NCI-H187 treated with DMSO at 0.1 percent for 48 hours (cell line): ENCODE measurements around the gene KIAA0586.

Source experiments
- DNase-seq: peaks from one replicate; lab custom pipeline; 2025; lab: John Stamatoyannopoulos, UW

The KIAA0586 gene

DNA sequence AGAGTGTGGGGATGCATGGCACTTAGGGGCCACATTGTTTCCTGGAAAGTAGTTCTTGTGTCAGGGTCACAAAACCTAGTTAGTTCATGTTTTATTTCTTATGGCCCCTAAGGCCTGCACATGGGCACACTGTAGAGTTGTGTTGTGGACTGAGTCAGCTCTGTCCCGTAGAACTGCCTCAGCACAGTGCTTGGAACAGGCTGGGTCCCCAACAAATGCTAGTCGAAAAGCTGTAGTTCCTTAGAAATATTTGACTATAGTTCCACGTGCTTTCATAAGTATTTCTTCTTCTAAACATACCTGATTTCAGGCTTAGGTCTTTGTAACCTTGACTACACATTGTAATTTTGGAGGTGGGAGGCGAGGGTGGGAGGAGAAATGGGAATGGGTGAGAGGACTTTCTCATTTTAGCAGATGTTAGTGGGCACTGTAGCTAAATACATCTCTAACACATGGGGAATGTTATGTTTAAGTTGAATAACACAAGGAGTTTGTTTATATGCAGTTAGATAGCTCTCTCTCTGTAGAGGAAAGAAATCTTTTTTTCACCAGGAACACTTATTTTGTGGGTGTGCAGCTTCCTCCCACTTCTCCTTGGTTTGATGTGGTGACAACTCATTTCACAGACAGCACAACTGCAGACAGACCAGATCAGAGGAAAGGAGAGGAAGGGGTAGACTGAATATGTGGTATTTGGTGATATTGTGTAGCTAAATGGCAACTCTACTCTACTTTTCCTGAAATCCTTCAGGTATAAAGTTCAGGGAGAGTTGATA, 170.7 kb downstream of the KIAA0586 start:
- no peak for DNase-seq

DNA sequence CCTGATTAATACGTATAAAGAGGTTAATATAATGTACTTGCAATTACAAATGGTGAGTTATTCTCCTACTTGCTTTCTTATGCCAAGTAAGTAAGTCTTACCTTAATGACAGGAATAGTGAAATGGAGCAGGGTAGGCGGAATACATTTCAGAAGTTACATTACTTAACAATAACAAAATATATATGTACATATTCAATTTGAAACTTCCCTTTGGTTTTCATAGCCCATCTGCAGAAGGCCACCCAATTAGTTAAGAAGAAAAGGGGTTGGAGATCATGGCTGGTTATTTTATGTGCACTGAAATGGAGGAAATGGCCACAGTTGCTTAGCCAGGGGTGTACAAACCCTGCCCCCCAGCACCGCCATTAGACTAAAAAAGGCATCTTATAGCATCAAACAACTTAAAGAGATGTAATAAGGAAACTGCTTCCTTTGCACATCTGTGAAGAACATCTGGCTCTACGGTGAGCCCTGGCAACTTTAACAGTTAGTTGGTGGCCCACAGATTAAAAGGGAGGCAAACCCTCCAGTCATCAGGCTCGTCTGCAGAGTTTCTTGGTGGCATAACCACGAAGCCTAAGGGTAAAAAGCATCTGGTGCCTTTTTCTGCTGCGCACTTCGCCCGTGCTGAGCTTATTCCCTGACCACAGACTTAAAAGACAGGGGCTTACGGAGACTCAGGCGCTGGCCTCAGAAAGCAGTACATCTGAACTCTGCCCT, 171.4 kb downstream of the KIAA0586 start:
- DNase-seq, result no peak

GRCh38 chr14:58599707-58600106, 172.2 kb downstream of the KIAA0586 start:
- no peak for DNase-seq
